Right atrium auricular region (tissue), 2 donors: Measurements from ENCODE around the gene FBXL15. TPM values are rescaled to one million over a fixed set of nuclear protein-coding genes. Genes with fewer than 3 reads are reported as not detected.

Experiments used
- DNase-seq: peaks from one replicate; pipeline ENCODE4 v3.0.0-alpha.2; 2019; ENCODE audit warnings: low spot score
- H3K27ac ChIP-seq, 2 donors: fragments of 200-600 bp; sonication (generic); 1 replicate in 1 of 2; 2 replicates in 1 of 2; pipeline ENCODE4 v1.5.1; 2016 to 2019
- H3K27me3 ChIP-seq, 2 donors: fragments of 200-600 bp; sonication (generic); one replicate each; pipeline versions ENCODE4 v1.5.1 to v1.6.0; 2017 to 2019
- H3K36me3 ChIP-seq: fragments of 200-600 bp; sonication (generic); one replicate; pipeline ENCODE4 v1.5.1; 2016
- H3K4me1 ChIP-seq, 2 donors: fragments of 200-600 bp; sonication (generic); one replicate each; pipeline versions ENCODE4 v1.5.1 to v1.6.0; 2017 to 2019
- H3K4me3 ChIP-seq, 2 donors: fragments of 200-600 bp; sonication (generic); 1 replicate in 1 of 2; 2 replicates in 1 of 2; pipeline ENCODE4 v1.5.1; 2017 to 2019; ENCODE audit warnings: mild to moderate bottlenecking in 1 of 2, moderate library complexity in 1 of 2
- H3K9me3 ChIP-seq, 2 donors: fragments of 200-600 bp; sonication (generic); one replicate each; pipeline ENCODE4 v1.5.1; 2019
- CTCF ChIP-seq, 2 donors: fragments of 200-600 bp; sonication (generic); IDR thresholded peaks; one replicate each; pipeline ENCODE4 v1.5.1; 2019; ENCODE audit warnings: antibody characterized with exemption in 2 of 2
- microRNA counts, 2 donors: library from miRNA; unstranded; fragments of <30 nt; microRNA quantifications; one replicate each; lab custom pipeline; 2016 to 2017
- microRNA-seq, 2 donors: library from miRNA; unstranded; fragments of <30 nt; microRNA quantifications; one replicate each; pipeline ENCODE4, GENCODE V29; 2016 to 2017; ENCODE audit warnings: borderline number of aligned reads in 2 of 2, borderline replicate concordance in 1 of 2
- total RNA-seq, 2 donors: library from RNA; depleted of rRNA; stranded (reverse); fragments of >200 nt; gene quantifications; one replicate each; pipeline ENCODE4 v1.1.0, GENCODE V29; 2016

FBXL15 gene
- total RNA-seq, 2 donors from 2014 or later = 16.6 to 21.3 TPM

GRCh38 chr10:102470579-102471546, 50.2 kb downstream of the FBXL15 start:
- no peak for TF ChIP-seq CTCF (IDR thresholded peaks at IDR 0.05)
- no peak overlapping the region for H3K4me3 ChIP-seq
- no peaks in the 10 kb centered on the region for H3K4me1 ChIP-seq
- H3K27me3 ChIP-seq = no peaks in the 10 kb centered on the region
- DNase-seq = no peak
- no peaks in the 10 kb centered on the region for H3K36me3 ChIP-seq
- no peaks in the 10 kb centered on the region for H3K9me3 ChIP-seq
- no peak overlapping the region for H3K27ac ChIP-seq

MicroRNAs within 50 kb of the gene (microRNA counts, 767-probe panel; counts per million panel counts)
- 0 counts per million in 2 donors for microRNA hsa-miR-146b-3p (lab: Ali Mortazavi, UCI)
- microRNA hsa-miR-146b-5p (lab: Ali Mortazavi, UCI) = 0 to 845 counts per million in 2 donors

Small RNA genes lying within 50 kb of the gene (microRNA-seq; reads per million reads assigned to microRNA genes)
- gene MIR146B = 1,128 to 4,920 reads per million in 2 donors

Other genes starting within 250 kb of the FBXL15 start
- gene ELOVL3, start 194.5 kb upstream of the FBXL15 start, total RNA-seq = under 1 TPM in 1 of 2 donors, not detected in 1; 0.39 TPM
- gene PITX3, start 179.3 kb upstream of the FBXL15 start, total RNA-seq = under 1 TPM; 0.28 to 0.96 TPM
- 10 to 100 TPM; 38.5 to 38.9 TPM for gene GBF1, start 175.3 kb upstream of the FBXL15 start, total RNA-seq
- 10 to 100 TPM in 1 of 2 donors, 1 to 10 TPM in 1; 7.3 to 15.6 TPM for gene NFKB2, start 25.1 kb upstream of the FBXL15 start, total RNA-seq
- 1 to 10 TPM; 2.2 to 9.7 TPM for gene PSD, start 2.1 kb upstream of the FBXL15 start, total RNA-seq
- gene CUEDC2, start 11.7 kb downstream of the FBXL15 start, total RNA-seq = 10 to 100 TPM; 79.1 to 87.1 TPM
- not detected for gene C10orf95, start 30.7 kb downstream of the FBXL15 start, total RNA-seq
- 100 to 1,000 TPM; 107 to 124 TPM for gene ACTR1A, start 81.9 kb downstream of the FBXL15 start, total RNA-seq
- gene SUFU, start 83.1 kb downstream of the FBXL15 start, total RNA-seq = 1 to 10 TPM; 4.9 to 6.4 TPM
- 100 to 1,000 TPM; 106 to 125 TPM for gene TRIM8, start 223.6 kb downstream of the FBXL15 start, total RNA-seq